ENCODE data around the gene TAS2R14.

The TAS2R14 gene

GRCh38 chr12:10965476-10965875, 26.4 kb upstream of the TAS2R14 start:
- TF ChIP-seq CTCF (IDR thresholded peaks at IDR 0.05; ENCODE audit: extremely low read depth, missing control alignments), result no peak
- DNase-seq (ENCODE audit: low spot score), result no peak

GRCh38 chr12:10960211-10960610, 21.1 kb upstream of the TAS2R14 start:
- TF ChIP-seq CTCF (IDR thresholded peaks at IDR 0.05; ENCODE audit: extremely low read depth, missing control alignments), result no peak
- no peak for DNase-seq (ENCODE audit: low spot score)

GRCh38 chr12:10959804-10960203, 20.7 kb upstream of the TAS2R14 start:
- TF ChIP-seq CTCF (IDR thresholded peaks at IDR 0.05; ENCODE audit: extremely low read depth, missing control alignments), result no peak
- DNase-seq (ENCODE audit: low spot score), result no peak

GRCh38 chr12:10957741-10958140, 18.7 kb upstream of the TAS2R14 start:
- no peak for DNase-seq (ENCODE audit: low spot score)
- TF ChIP-seq CTCF (IDR thresholded peaks at IDR 0.05; ENCODE audit: extremely low read depth, missing control alignments), result no peak

GRCh38 chr12:10956085-10956484, 17.0 kb upstream of the TAS2R14 start:
- TF ChIP-seq CTCF (IDR thresholded peaks at IDR 0.05; ENCODE audit: extremely low read depth, missing control alignments), result no peak
- DNase-seq (ENCODE audit: low spot score), result no peak

- no peak for DNase-seq (ENCODE audit: low spot score)
- TF ChIP-seq CTCF (IDR thresholded peaks at IDR 0.05; ENCODE audit: extremely low read depth, missing control alignments), result no peak
Observed at GRCh38 chr12:10952645-10953044, 13.6 kb upstream of the TAS2R14 start.

GRCh38 chr12:10943167-10943566, 4.1 kb upstream of the TAS2R14 start:
- DNase-seq (ENCODE audit: low spot score), result no peak
- TF ChIP-seq CTCF (IDR thresholded peaks at IDR 0.05; ENCODE audit: extremely low read depth, missing control alignments), result no peak
